Measurements from ENCODE around the gene UCP2.

UCP2 gene

DNA sequence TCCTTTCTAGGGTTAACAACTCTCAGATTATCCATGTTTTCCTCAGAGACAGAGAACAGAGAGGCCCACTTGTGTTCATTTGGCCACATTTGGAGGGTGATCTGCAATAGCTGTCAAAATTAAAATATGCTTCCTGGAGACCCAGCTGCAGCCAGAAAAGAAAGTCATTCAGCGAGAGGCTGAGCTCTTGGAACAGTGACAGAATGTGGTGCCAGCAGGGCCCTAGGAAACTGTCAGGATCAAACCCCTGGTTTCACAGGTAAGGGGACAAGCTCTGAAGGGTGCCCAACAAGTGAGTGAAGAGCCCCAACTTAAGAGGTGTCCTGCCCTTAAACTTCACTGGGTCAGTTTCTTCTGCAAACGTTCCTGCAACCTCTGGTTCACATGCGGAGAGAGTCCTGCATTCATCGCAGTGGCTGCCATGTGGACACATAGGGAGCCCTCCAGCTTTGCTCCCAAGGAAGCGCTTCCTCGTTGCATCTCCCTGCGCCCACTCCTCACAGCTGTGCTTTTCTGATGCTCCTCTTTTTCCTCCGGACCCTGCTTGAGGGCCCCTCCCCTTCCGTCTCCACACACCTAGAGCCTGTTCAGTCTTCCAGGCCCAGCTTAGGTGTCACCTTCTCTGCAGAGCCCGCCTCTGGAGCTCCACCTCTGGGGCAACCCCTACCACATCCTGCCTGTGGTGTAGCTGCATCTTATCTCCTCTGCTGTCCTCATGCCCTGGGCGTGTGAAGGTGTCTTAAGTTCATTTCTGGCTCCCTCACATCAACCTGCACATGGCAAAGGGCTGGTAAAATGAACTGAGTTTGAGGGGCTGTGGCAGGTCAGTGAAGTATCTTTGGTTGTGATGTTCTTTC lies 22.3 kb upstream of the UCP2 start:
- TF ChIP-seq, protein P1, sequence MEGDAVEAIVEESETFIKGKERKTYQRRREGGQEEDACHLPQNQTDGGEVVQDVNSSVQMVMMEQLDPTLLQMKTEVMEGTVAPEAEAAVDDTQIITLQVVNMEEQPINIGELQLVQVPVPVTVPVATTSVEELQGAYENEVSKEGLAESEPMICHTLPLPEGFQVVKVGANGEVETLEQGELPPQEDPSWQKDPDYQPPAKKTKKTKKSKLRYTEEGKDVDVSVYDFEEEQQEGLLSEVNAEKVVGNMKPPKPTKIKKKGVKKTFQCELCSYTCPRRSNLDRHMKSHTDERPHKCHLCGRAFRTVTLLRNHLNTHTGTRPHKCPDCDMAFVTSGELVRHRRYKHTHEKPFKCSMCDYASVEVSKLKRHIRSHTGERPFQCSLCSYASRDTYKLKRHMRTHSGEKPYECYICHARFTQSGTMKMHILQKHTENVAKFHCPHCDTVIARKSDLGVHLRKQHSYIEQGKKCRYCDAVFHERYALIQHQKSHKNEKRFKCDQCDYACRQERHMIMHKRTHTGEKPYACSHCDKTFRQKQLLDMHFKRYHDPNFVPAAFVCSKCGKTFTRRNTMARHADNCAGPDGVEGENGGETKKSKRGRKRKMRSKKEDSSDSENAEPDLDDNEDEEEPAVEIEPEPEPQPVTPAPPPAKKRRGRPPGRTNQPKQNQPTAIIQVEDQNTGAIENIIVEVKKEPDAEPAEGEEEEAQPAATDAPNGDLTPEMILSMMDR (conservative IDR thresholded peaks at IDR 0.05; ENCODE audit: low read depth, low read length): no peak
- H3K4me3 ChIP-seq (ENCODE audit: low read depth, low read length): no peak overlapping the region
- DNase-seq (ENCODE audit: low read depth): no peak

DNA sequence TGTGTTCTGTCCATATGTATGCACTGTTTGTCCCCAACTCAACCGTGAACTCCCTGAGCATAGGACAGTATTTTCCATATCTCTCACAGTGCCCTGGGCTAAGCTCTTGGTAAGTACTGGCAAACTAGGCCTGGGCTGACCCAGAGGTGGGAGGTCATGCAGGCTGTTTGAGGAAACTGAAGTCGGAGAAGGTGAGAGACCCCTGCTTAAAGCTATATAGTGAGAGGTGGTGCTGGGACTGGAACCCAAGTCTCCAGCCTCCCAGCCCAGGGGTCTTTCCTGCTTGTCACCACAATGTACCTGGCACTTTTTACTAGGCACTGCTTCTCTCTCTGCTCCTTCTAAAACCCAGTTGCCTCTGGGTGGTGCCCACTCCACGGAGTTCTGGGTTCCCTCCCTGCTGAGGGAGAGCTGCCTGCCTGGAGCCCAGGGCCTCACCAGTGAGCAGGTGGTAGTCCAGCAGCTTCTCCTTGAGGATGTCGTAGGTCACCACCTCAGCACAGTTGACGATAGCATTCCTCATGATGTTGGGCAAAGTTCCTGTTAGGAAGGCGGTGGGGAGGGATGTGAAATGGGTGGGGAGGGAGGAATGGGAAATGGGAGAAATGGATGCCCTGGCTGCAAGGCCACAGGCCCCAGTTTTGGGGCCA lies 21.5 kb upstream of the UCP2 start:
- H3K4me3 ChIP-seq (ENCODE audit: low read depth, low read length): no peak overlapping the region
- TF ChIP-seq, protein P1 (conservative IDR thresholded peaks at IDR 0.05; ENCODE audit: low read depth, low read length): no peak
- no peak for DNase-seq (ENCODE audit: low read depth)

DNA sequence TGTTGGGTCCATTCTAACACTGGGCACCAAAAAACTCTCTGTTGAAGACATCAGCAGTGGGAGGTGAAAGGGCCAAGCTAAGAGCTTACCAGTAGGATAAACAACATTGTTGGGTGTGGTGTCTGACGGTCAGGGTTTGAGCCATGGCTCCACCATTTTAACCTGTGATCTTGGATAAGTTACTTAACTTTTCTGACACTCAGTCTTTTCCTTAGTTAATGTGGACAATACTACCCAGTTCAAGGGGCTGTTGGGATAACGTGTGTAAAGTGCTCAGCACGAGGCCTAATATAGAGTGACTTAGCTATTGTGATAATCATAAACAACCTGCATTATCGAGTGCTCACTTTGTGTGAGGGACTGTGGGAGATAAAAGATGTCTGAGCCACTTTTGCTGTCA lies 20.2 kb upstream of the UCP2 start:
- TF ChIP-seq, protein P1 (conservative IDR thresholded peaks at IDR 0.05; ENCODE audit: low read depth, low read length): no peak
- no peak overlapping the region for H3K4me3 ChIP-seq (ENCODE audit: low read depth, low read length)
- DNase-seq (ENCODE audit: low read depth): no peak

DNA sequence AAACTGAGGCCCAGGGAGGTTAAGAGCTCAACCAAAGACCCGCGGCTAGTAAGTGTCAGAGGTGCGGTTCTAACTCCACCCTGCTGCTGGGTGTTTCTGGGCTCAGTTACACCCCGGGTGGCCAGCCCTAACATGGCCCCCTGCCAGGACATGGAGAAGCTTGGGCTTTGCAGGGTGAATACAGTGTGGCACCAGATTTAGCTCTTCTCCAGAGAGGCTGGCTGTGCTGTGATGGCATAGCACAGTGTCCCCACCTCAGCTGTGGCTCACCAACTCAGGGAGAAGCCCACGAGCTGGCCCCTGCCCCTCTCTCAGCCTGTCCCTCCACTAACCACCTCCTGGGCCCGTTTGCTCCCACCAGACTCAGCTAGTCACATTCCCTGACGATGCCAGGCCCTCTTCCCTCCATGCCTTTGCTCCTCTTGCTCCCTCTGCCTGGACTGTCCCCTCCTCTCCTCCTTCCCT lies 19.2 kb upstream of the UCP2 start:
- H3K4me3 ChIP-seq (ENCODE audit: low read depth, low read length): no peak overlapping the region
- no peak for DNase-seq (ENCODE audit: low read depth)
- TF ChIP-seq, protein P1 (conservative IDR thresholded peaks at IDR 0.05; ENCODE audit: low read depth, low read length): no peak

DNA sequence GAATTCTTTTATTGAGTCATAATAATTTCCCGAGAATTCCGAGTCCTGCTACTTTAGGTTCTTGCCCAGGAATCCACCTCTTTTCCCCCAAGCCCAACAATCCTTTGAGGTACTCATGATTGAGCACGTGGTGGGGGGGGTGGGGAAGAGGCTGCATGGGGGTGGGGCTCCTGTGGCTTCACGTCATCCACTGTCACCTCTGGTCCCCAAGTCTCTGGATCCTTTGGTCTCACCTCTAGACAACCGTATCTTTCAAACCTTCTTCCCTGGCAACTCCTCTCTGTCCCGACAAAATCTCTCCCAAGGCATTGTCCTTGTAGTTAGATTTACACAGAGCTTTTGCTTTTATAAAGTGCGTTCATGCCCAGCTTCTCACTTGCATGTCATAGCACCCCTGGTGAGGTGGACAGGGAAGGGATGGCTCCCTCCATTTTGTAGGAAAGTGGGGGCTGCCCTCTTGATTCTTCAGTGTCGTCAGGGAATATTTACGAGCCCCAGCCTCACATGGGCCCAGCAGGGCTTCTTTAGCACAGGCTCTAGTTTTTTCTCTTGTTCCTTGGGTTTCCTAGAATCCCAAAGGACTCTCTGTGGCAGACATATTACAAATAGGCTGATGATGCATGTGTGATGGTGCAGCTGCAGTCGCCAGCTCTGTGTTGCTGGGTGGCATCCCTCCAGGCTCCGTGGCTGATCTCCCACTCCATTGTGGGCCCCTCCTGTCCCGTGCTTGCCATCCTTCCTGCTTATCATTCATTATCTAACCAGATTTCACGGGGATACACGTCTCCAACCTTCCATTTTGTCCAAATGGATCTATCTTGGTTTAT lies 17.9 kb upstream of the UCP2 start:
- TF ChIP-seq, protein P1 (conservative IDR thresholded peaks at IDR 0.05; ENCODE audit: low read depth, low read length): no peak
- no peak overlapping the region for H3K4me3 ChIP-seq (ENCODE audit: low read depth, low read length)
- DNase-seq (ENCODE audit: low read depth): no peak

DNA sequence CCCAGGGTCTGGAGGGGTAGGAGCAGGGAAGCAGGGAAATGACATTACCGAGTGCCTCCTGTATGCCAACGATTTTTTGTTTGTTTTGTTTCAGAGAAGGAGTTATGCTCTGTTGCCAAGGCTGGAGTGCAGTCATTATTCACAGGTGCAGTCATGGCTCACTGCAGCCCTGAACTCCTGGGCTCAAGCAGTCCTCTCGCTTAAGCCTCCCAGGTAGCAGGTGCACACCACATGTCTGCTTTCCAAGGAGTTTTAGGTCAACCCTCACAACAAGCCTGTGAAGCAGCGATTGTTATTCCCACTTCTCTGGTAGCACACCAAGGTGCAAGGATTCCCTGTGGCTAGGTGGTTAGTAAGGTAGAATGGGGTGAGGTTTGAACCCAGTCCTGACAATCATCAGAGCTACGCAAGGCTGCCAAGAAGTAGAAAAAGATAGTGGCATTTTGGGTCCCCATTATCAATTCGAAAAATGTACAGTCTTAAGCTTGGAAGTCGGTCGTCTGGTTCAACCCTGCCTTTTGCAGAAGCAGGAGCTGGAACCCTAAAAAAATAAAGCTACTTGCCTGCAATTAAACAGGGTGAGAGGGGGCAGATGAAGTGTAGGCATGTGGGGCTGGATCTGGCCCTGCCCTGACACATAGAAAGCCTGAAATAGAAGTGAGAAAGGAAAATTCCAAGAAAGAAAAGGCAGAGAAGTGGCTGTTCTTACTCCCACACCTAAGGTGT lies 17.1 kb upstream of the UCP2 start:
- no peak for DNase-seq (ENCODE audit: low read depth)
- no peak overlapping the region for H3K4me3 ChIP-seq (ENCODE audit: low read depth, low read length)
- TF ChIP-seq, protein P1 (conservative IDR thresholded peaks at IDR 0.05; ENCODE audit: low read depth, low read length): no peak

Data from choroid plexus epithelial cell (primary cell).